DOHH2 (cell line): Measurements from ENCODE around the gene MAP3K9.
"Not testable (repeated sequence)": the region's sequence is repeated elsewhere in the genome, so short reads cannot be mapped to it uniquely, and the experiment has no call there.

ENCODE experiments used
- H3F3A ChIP-seq: fragments of 200-600 bp; sonication (generic), shearing (Covaris generic); 2 replicates; pipeline ENCODE4 v1.6.0; 2016; ENCODE audit warnings: antibody characterized with exemption, mild to moderate bottlenecking; ENCODE audit not compliant: control insufficient read depth, insufficient read depth
- H3K27ac ChIP-seq: fragments of 200-600 bp; sonication (generic); 2 replicates; pipeline ENCODE4 v1.5.1; 2014; ENCODE audit warnings: low read depth, mild to moderate bottlenecking, low read length, moderate library complexity
- H3K27me3 ChIP-seq: fragments of 200-600 bp; sonication (generic); 2 replicates; pipeline ENCODE4 v1.6.1; 2014; ENCODE audit warnings: mild to moderate bottlenecking, low read length, mixed read lengths; ENCODE audit not compliant: control insufficient read depth
- H3K36me3 ChIP-seq: fragments of 200-600 bp; sonication (generic); 2 replicates; pipeline ENCODE4 v1.6.1; 2014; ENCODE audit warnings: mild to moderate bottlenecking, low read length, moderate library complexity, mixed read lengths; ENCODE audit not compliant: control insufficient read depth
- H3K4me1 ChIP-seq: fragments of 200-600 bp; sonication (generic); 2 replicates; pipeline ENCODE4 v1.6.1; 2014; ENCODE audit warnings: mild to moderate bottlenecking, low read length, mixed read lengths; ENCODE audit not compliant: control insufficient read depth
- H3K4me2 ChIP-seq: fragments of 200-600 bp; sonication (generic); 2 replicates; pipeline ENCODE4 v1.6.0; 2014; ENCODE audit warnings: mild to moderate bottlenecking, low read length, moderate library complexity
- H3K4me3 ChIP-seq: fragments of 200-600 bp; sonication (generic); 2 replicates; pipeline ENCODE4 v1.5.1; 2014; ENCODE audit warnings: mild to moderate bottlenecking, low read length, mixed read lengths
- H3K79me2 ChIP-seq: fragments of 200-600 bp; sonication (generic); 2 replicates; pipeline ENCODE4 v1.6.1; 2014; ENCODE audit warnings: mild to moderate bottlenecking, low read length, mixed read lengths; ENCODE audit not compliant: control insufficient read depth
- H3K9me2 ChIP-seq: fragments of 200-600 bp; sonication (generic); replicated peaks from 2 replicates; pipeline ENCODE4 v1.6.1; 2014; ENCODE audit warnings: mild to moderate bottlenecking, low read length, mixed read lengths; ENCODE audit not compliant: control insufficient read depth
- H3K9me3 ChIP-seq: fragments of 200-600 bp; sonication (generic); 2 replicates; pipeline ENCODE4 v1.6.1; 2014; ENCODE audit warnings: antibody characterized with exemption, low read length, mixed read lengths; ENCODE audit not compliant: control insufficient read depth, insufficient read depth
- H4K20me1 ChIP-seq: fragments of 200-600 bp; sonication (generic); 2 replicates; pipeline ENCODE4 v1.6.0; 2014; ENCODE audit warnings: low read depth, mild to moderate bottlenecking, antibody characterized with exemption, low read length, moderate library complexity; ENCODE audit not compliant: control insufficient read depth, insufficient read depth
- CTCF ChIP-seq: fragments of 200-600 bp; sonication (generic); IDR thresholded peaks from one replicate; pipeline ENCODE4 v1.5.1; 2014; ENCODE audit warnings: antibody characterized with exemption, mild to moderate bottlenecking, low read depth, low read length; ENCODE audit not compliant: poor library complexity, severe bottlenecking
- EZH2phosphoT487 ChIP-seq: fragments of 200-600 bp; sonication (generic); IDR thresholded peaks from 2 replicates; pipeline ENCODE4 v1.6.1; 2017; ENCODE audit warnings: borderline replicate concordance, mild to moderate bottlenecking, antibody characterized with exemption, low read length, moderate library complexity, mixed read lengths

Gene MAP3K9

GRCh38 chr14:70707138-70708038 lies 101.9 kb downstream of the MAP3K9 start:
- TF ChIP-seq EZH2phosphoT487 (no peak), CTCF (no peak)
- no peaks in the 10 kb centered on the region for H4K20me1 ChIP-seq
- H3K4me3 ChIP-seq: no peak overlapping the region
- no peaks in the 10 kb centered on the region for H3K27me3 ChIP-seq
- no peaks in the 10 kb centered on the region for H3K79me2 ChIP-seq
- H3K27ac ChIP-seq: no peak overlapping the region
- no peaks in the 10 kb centered on the region for H3K36me3 ChIP-seq
- no peaks in the 10 kb centered on the region for H3K9me3 ChIP-seq
- no peaks in the 10 kb centered on the region for H3F3A ChIP-seq
- no peak overlapping the region for H3K4me2 ChIP-seq
- no peaks in the 10 kb centered on the region for H3K9me2 ChIP-seq
- peaks cover 12% of the 10 kb centered on the region for H3K4me1 ChIP-seq

GRCh38 chr14:70706177-70706576 lies 103.1 kb downstream of the MAP3K9 start:
- Histone ChIP-seq H3K27ac (no peak overlapping the region), H3K4me2 (no peak overlapping the region), H3K9me2 (no peaks in the 10 kb centered on the region)

GRCh38 chr14:70704960-70705359 lies 104.4 kb downstream of the MAP3K9 start:
- Histone ChIP-seq H3K4me2 (no peak overlapping the region), H3K27me3 (no peaks in the 10 kb centered on the region), H3K9me2 (no peaks in the 10 kb centered on the region), H4K20me1 (no peaks in the 10 kb centered on the region), H3F3A (no peaks in the 10 kb centered on the region), H3K36me3 (no peaks in the 10 kb centered on the region), H3K4me1 (peaks cover 24% of the 10 kb centered on the region), H3K27ac (no peak overlapping the region), H3K4me3 (no peak overlapping the region), H3K79me2 (no peaks in the 10 kb centered on the region), H3K9me3 (no peaks in the 10 kb centered on the region)
- TF ChIP-seq EZH2phosphoT487 (no peak), CTCF (no peak)

More at GRCh38 chr14:70706177-70706576, 103.1 kb downstream of the MAP3K9 start:
- no peak for TF ChIP-seq EZH2phosphoT487
- TF ChIP-seq CTCF: no peak
- Histone ChIP-seq H4K20me1 (no peaks in the 10 kb centered on the region), H3K79me2 (no peaks in the 10 kb centered on the region), H3K36me3 (no peaks in the 10 kb centered on the region), H3K27me3 (no peaks in the 10 kb centered on the region), H3F3A (no peaks in the 10 kb centered on the region), H3K9me3 (no peaks in the 10 kb centered on the region), H3K4me3 (no peak overlapping the region), H3K4me1 (peaks cover 23% of the 10 kb centered on the region)

GRCh38 chr14:70703621-70704168 lies 105.6 kb downstream of the MAP3K9 start:
- not testable (repeated sequence) for H4K20me1 ChIP-seq, H3K79me2 ChIP-seq, H3K27me3 ChIP-seq, H3K9me3 ChIP-seq, H3F3A ChIP-seq, H3K4me2 ChIP-seq, H3K36me3 ChIP-seq, H3K27ac ChIP-seq, H3K4me3 ChIP-seq, H3K9me2 ChIP-seq
- peaks cover 24% of the 10 kb centered on the region for H3K4me1 ChIP-seq
